GM19467 (cell line): ENCODE measurements around the gene ADGRG4.

Source experiments
- ATAC-seq: cut with Tn5 transposase; IDR thresholded peaks from one replicate; pipeline ENCODE4 v1.9.1; 2021; ENCODE audit warnings: mild to moderate bottlenecking, moderate library complexity; ENCODE audit not compliant: unreplicated experiment

The ADGRG4 gene

DNA sequence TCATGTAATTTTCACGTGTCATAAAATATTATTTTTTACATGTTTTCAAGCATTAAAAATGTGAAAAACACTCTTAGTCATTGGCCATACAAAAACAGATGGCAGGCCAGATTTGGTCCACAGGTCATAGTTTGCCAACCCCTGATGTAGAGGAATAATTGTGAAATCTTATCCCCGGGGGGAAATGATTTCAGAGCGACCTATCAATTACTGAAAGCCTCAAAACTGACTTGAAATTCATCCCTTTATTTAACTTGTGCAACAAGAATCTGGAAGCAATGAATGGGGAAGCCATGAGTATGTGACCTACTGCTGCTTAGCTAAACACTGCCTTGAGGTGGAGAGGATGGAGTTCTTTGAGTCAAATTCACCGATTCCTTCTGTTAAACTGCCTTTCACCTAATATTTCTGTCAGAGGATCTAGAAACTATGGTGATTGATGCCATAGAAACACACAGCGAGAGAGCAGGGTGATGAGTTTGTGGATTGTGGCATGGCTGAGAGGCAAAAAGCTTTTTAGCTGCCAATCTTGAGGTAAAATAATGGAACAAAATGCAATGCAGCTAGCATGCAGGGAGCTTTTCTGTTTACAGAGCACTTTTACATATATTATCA is 156.6 kb downstream of the ADGRG4 start:
- ATAC-seq: no peak

DNA sequence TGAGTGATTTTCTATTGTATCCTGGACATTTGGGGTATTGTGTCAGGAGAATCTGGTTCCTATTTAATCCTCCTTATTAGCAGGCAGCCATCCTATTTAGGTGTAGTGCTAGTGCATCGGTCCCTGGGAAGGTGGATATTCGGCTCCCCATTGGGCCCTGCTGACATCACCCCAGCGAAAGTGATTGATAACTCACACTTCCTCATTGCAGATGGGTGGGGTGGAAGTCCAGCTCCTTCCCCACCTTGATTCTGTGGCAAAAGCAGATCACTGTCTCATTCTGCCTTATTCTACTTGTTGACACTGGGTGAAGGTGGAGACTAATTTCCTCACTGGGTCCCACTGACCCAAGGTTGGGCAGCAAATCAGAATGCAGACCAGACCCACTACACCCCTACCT is 163.8 kb downstream of the ADGRG4 start:
- ATAC-seq: no peak
